GM12872 (cell line): ENCODE results near the gene KCTD7.

Experiments used
- TF ChIP-seq, protein P1 (sequence below): IDR thresholded peaks from 3 replicates; pipeline ENCODE4 v1.5.1; 2011; ENCODE audit warnings: low read depth, mild to moderate bottlenecking, low read length, moderate library complexity; ENCODE audit not compliant: insufficient read depth

Gene KCTD7

GRCh38 chr7:66628361-66629221 lies at the start of gene KCTD7:
KCTD7 (plus strand) TSS chr7:66628881; CDS start chr7:66629065, 184 bp downstream.
- TF ChIP-seq, protein P1, sequence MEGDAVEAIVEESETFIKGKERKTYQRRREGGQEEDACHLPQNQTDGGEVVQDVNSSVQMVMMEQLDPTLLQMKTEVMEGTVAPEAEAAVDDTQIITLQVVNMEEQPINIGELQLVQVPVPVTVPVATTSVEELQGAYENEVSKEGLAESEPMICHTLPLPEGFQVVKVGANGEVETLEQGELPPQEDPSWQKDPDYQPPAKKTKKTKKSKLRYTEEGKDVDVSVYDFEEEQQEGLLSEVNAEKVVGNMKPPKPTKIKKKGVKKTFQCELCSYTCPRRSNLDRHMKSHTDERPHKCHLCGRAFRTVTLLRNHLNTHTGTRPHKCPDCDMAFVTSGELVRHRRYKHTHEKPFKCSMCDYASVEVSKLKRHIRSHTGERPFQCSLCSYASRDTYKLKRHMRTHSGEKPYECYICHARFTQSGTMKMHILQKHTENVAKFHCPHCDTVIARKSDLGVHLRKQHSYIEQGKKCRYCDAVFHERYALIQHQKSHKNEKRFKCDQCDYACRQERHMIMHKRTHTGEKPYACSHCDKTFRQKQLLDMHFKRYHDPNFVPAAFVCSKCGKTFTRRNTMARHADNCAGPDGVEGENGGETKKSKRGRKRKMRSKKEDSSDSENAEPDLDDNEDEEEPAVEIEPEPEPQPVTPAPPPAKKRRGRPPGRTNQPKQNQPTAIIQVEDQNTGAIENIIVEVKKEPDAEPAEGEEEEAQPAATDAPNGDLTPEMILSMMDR: no peak

DNA sequence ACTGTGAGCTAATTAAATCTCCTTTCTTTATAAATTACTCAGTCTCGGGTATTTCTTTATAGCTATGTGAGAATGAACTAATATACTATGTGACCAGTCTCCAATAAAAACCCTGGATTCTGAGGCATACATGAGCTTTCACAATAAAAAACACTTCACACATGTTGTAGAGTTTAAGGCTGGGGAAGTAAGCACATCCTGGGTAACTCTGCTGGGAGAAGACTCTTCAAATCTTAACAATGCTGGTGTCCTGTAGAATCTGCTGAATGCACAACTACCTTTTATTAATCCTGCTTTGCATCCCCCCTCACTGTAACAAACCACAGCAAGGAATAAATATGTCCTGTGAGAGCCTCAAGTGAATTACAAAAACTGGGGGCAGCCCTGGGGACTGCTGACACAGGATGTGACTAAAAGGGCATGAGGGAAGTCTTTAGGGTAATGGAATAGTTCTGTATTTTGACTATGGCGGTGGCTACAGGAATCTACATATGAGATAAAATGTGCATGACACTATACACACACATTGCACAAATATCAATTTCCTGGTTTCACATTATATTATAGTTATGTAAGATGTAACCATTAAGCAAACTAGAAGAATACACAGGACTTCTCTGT lies 45.1 kb upstream of the KCTD7 start:
- TF ChIP-seq, protein P1: no peak

DNA sequence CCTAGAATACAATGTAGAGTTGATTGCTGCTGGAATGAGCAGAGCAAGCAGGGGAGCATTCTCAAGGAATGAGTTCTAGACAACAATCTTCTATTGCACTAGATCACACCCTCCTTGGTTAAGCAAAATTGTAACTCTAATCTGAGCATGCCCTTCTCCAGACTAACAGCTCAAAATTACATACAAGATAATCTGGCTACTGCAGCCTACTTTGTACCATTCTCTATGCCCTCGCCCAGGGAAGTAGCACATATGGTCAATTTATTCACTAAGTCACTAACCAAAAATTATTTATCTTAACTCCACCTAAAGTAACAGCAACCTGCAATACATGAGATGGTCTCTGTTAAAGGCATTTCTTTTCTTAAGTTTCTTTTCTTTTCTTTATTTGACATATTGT lies 42.5 kb upstream of the KCTD7 start:
- TF ChIP-seq, protein P1: no peak

DNA sequence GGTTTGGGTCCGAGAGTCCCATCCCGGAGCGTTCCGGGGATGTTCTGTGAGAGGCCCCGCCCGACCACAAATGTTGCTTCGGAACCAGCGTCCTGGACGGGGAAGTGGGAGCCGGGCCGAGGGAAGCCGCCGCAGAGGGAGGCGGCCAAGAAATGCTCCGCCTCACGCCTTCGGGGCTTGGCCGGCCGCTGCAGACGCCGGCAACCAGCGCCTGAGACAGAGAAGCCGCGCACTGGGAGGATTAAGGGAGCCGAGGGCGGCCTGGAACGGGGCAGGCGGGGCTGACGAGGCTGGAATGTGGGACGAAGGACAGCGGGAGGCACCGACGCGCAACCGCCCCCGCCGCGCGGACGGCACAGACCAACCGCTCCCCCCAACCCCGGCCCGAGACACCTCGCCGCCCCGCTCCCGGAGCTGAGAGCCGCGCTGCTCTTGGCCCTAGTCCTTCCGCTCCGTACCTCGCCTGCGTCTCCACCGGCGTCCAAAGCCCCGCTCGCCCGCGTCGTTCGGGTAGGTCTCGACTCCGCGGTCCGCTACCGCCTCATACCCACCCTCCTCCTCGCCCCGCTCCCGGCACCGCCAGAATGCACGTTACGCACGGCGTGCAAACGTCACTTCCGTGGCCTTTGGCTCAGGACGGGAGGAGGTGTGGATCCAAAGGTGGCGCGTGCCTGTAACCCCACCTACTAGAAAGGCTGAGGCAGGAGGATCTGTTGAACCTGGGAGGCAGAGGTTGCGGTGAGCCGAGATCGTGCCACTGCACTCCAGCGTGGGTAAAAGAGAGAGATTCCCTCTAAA lies 36.7 kb upstream of the KCTD7 start:
- TF ChIP-seq, protein P1: no peak

GRCh38 chr7:66597461-66597860 lies 31.2 kb upstream of the KCTD7 start:
- TF ChIP-seq, protein P1: no peak

GRCh38 chr7:66602159-66602558 lies 26.5 kb upstream of the KCTD7 start:
- TF ChIP-seq, protein P1: no peak

- TF ChIP-seq, protein P1: no peak
Measured at GRCh38 chr7:66604198-66604597, 24.5 kb upstream of the KCTD7 start.
